ENCODE measurements around the gene CDH4. TPM values are rescaled to one million over a fixed set of nuclear protein-coding genes. Genes with fewer than 3 reads are reported as not detected.

Gene CDH4
- total and polyA plus RNA-seq, 2 of the 13 experiments (the other 11 are each of a cell fraction or from before 2014, with no cell fraction given): not detected

- no peak for ATAC-seq
- Histone ChIP-seq H3K79me2 (ENCODE audit: insufficient read depth, low read length) (no peaks in the 10 kb centered on the region), H3K4me3 (replicated peaks in 1 of 3; ENCODE audit: insufficient read depth in 1 of 3, low read depth in 2 of 3, low read length in 3 of 3) (no peak overlapping the region), H4K20me1 (ENCODE audit: insufficient read depth, low read length) (no peaks in the 10 kb centered on the region), H3K9me3 (ENCODE audit: low read length) (no peaks in the 10 kb centered on the region), H3K4me2 (ENCODE audit: low read depth, low read length) (no peak overlapping the region), H2AFZ (ENCODE audit: low read length) (no peak overlapping the region), H3K36me3 (replicated peaks in 1 of 2; ENCODE audit: control insufficient read depth in 1 of 2, insufficient read depth in 2 of 2, low read length in 2 of 2) (no peaks in the 10 kb centered on the region), H3K4me1 (ENCODE audit: insufficient read depth, low read length) (no peaks in the 10 kb centered on the region), H3K9ac (ENCODE audit: insufficient read depth, low read depth, low read length) (no peak overlapping the region), H3K27ac (ENCODE audit: extremely low read length, insufficient read depth, low read length) (no peak overlapping the region), H3K27me3 (ENCODE audit: control insufficient read depth in 1 of 2, insufficient read depth in 2 of 2, low read length in 2 of 2) (peaks cover 0 to 35% of the 10 kb centered on the region in 2 experiments; a peak in 2 of 5 replicates)
- 49% methylated on average over 5 of the region's 5 CpGs for WGBS (ENCODE audit: low lambda C conversion rate)
- POLR2A ChIA-PET: no interaction called here
- CTCF ChIA-PET (ENCODE audit: low intra/inter-chr PET ratio, low total read pairs): no interaction called here
- in situ Hi-C loops (cut with HindIII; ENCODE audit: extremely low pct_ligation_motif_present, low pct_unique_long_range_greater_than_20kb) (no loop called here), intact Hi-C loops (cut with micrococcal nuclease; ENCODE audit: unreplicated experiment) (no loop called here)
- no TSS peak for BruUV-seq (replicated peaks)
- peak; percentile 86 for FAIRE-seq
- DNase-seq (ENCODE audit: low spot score): no peak
- TF ChIP-seq JUND (CRISPR knock-in tag; IDR thresholded peaks at IDR 0.05) (no peak), CCDC6 (CRISPR knock-in tag; IDR thresholded peaks at IDR 0.05) (no peak), ATF7 (IDR thresholded peaks at IDR 0.05) (0 out of 2 replicates have a peak, but pooled peaks have one; percentile 22), ATF7 (CRISPR knock-in tag; IDR thresholded peaks at IDR 0.05) (no peak), ZNF646 (CRISPR knock-in tag; IDR thresholded peaks at IDR 0.05) (peak; percentile 39; the same call in 1 of the 2 replicates), ZBTB40 (IDR thresholded peaks at IDR 0.05) (peak; percentile 26; the same call in 1 of the 2 replicates), ZBTB40 (CRISPR knock-in tag; IDR thresholded peaks at IDR 0.05) (no peak), FOXP1 (IDR thresholded peaks at IDR 0.05) (0 out of 2 replicates have a peak, but pooled peaks have one; percentile 30), FOXP1 (CRISPR knock-in tag; IDR thresholded peaks at IDR 0.05) (no peak), PLRG1 (conservative IDR thresholded peaks at IDR 0.05) (peak; percentile 91), ZFX (CRISPR knock-in tag; IDR thresholded peaks at IDR 0.05; ENCODE audit: low read depth) (no peak), ZNF207 (IDR thresholded peaks at IDR 0.05; ENCODE audit: borderline replicate concordance) (peak; percentile 11; the same call in 1 of the 2 replicates)
Observed at GRCh38 chr20:61444637-61445036, 192.6 kb downstream of the CDH4 start.

Measured in HepG2 (cell line).